NCI-H748 treated with DMSO at 0.1 percent for 48 hours (cell line): ENCODE measurements around the gene ILDR2.

Source experiments
- DNase-seq: peaks from one replicate; lab custom pipeline; 2025; lab: John Stamatoyannopoulos, UW

ILDR2 gene

DNA sequence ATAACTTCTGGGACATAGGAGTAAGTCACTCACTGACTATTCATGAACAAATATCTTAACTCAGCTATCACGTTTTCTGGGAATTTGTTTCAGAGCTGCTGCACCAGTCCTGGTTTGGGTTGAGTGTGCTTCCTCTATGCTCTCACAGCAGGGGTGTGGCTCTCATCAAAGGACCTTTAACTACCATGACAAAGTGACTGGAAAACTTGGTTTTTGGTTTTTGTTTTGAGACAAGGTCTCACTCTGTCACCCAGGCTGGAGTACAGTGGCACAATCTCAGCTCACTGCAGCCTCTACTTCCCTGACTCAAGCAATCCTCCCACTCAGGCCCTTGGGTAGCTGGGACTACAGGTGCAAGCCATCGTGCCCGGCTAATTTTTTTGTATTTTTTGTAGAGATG lies 4.1 kb downstream of the ILDR2 start:
- DNase-seq = no peak

DNA sequence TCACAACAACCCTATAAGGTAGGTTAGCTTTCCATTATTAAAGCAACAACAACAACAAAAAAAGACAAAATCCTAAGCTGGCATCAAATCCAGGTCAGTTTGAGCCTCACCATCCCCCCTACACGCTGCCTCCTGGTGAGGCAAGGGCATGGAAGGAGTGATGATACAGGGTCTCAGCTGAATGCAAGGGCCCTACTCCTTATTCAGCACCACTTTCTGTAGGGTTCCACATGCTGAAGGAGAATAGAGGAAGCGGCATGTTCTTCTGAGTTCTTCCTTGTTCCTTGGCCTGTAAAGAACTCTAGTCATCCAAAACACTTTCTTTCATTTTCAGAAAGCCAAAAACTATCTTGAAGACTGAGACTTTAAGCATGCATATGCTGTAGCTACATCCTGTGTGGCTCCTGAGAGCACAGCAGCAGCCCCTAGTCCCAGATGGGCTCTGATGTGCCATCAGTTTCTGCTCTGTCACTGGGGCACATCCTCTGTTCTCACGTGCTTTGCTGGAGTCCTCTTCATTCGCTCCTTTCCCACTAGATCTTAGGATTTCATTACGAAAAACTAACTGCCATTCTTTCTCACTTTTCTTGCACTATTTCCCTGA lies 6.2 kb downstream of the ILDR2 start:
- no peak for DNase-seq

DNA sequence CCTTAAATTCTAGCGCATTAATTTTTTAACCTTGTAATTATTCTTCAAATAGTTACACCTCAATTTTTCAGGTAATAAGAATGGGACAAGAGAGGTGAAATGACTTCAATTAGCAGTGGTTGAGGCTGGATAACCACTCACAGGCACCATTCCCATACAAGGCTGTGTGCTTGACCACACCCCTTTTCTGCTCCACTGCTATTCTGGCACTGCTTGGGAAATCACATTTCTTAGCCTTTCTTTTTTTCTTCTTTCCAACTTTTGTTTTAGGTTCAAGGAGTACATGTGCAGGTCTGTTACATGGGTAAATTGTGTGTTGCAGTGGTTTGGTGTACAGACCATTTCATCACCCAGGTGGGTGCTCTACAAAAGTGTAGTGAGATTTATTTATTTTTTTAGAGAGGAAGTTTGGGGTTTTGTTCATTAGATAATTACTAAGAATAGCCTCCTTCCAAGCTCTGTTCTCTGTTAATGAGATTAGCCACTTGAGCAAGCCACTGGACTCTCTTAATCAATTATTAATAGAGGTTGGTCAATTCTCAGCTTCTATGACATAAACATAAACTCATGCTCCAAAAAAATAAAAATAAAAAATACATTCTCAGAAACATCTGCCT lies 14.4 kb downstream of the ILDR2 start:
- DNase-seq = no peak

DNA sequence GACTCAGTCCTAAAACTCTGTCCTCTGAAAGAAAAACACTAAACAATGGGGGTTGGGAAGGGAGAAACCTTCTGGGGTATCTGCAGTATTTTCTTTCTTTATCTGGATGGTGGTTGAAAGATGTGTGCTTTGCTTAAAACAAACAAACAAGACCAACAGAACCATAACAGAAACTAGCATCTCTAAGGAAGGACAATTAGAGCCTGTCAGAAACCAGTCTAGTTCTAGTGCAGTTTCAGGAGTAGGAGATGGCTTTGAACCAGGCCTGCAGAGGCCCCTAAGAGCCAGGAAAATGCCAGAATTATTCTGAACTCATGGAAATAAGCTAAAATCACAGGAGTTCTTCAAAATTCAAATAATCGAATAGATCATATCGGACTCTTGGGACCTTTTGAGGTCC lies 18.5 kb downstream of the ILDR2 start:
- no peak for DNase-seq

DNA sequence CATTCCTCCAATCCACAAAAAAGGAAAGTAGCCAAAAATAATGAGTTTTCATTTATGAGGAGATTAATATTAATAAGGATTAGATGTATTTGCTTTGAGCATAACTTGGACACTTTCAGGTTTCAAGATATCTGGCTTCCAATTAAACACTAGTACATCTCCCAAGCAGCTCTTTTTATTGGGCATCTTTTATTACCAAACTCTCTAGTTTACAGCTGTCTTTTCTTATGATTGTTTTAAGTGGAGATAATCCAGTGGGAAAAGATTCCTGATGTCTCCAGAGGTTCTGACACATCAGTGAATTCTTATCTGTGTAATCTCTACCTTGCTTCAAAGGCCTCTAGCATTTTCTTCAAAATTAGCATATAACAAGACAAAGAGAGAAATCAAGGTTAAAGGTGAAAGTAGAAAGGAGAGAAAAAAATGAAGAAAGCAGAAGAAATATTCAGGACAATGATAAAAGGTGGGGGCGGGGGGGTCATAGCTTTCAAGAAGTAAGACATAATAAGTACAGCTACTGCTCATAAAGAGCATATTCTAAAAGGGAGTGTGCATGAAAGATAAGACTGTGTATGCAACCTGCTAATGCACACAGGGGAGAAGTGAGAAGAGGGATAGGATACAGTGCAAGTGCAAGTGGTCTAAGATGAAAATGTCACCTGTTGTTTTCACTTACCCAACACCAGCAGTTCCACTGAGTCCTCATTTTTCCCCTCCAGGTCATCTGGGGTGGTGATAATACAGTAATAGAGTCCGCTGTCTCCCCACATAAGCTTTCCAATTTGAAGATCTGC lies 19.1 kb downstream of the ILDR2 start:
- no peak for DNase-seq

DNA sequence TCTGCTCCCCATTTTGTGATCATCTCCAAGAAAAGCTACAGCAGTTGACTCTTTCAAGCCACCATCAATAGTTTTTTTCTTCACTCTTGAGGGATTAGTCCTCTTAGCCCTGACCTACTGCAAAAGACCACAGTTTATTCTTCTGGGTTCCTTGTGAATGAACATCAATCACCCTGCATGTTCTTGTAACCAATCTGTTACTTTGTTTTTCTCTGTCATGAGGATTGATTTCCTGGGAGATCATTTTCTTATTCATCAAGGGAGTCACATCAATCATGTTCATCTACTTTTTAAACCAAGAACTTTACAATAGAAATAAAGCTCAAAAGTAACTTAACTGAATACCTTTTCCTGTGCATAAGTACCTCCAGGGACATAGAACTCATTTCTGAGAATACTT lies 21.8 kb downstream of the ILDR2 start:
- DNase-seq = no peak

DNA sequence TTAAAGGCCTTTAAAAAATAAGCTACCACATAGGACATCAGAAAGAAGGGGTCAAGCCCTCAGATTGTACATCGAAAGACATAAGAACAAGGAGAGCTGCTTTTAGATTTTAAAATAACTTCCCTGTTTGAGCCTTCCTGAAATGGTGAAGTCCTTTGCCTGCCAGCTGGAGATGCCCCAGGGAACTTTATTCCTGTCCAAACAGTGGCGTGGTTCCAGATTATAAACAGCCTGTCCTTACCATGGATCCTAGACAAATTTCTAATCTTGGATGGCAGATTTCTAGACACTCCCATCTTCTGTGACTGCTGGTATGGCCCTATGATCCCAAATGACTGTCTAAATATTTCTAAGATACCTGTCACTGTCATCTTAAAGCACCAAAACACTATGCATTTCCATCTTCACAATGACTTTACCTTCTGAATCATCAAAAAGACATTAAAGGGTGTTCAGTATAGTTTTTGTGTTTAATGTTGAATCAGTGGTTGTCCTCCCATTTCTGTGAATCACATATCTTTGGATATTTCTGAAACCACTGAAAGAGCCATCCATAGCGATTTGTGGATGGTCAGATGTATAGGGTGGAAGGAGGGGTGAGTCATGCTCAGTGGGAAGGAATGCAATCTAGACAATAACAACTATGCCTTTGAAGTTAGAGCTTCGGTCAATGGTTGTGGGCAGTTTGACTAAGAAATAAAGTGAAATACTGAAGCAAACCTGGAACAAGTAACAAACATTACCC lies 23.2 kb downstream of the ILDR2 start:
- no peak for DNase-seq

DNA sequence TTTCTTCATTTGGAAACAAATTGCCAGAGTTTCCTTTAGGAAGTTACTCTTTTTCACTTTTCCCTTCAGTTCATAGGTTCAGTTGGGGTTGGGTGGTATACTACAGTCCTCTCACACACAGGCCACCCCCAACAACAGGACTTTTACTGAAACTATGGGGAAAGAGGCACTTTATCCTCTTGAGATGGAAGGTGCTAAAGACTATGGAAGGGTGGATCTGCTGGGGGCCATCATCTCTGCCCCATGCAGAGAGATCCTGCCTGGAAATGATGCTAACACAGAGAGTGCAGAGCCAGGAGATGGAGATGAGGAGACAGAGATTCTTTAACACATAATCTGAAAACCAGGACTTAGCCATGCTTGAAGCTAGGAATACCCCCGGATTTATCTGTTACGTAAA lies 24.3 kb downstream of the ILDR2 start:
- DNase-seq = no peak

DNA sequence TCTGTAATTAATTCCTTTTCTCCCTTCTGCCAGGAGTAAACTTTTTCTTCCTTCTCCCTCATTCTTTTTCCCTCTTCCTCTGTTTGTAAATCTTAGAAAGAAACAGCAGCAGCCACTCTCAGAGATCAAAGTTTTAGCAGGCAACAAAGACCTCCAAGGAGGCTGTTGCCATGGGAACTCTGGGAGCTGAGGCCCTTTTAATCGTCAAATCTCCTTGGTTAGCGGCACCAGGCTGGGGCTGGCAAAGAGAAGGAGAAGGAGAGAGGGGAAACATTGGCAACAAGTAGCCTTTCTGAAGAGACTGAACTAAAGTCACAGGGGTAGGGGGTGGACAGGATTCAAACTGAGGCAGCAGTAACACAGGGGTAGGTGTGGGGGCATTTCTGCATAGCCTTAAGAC lies 25.2 kb downstream of the ILDR2 start:
- DNase-seq = no peak

DNA sequence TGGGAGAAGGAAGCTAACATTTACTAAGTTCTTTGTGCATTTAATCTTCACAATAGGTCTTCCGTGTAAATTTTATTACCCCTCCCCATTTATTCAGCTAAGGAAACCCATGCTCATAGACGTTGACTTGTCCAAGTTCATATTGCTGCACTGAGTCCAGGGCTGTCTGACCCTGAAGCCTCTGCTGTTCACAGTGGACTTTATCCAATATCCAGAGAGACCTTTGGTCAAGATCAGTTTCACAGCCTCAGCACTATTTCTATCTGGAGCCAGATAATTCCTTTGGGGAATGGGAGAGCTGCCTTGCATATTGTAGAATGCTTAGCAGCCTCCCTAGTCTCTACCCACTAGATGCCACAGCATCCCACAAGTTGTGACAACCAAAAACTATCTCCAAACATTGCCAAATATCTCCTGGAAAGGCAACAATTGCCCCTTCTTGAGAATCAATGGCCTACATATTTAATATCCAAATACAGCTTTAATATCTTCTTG lies 26.4 kb downstream of the ILDR2 start:
- no peak for DNase-seq

DNA sequence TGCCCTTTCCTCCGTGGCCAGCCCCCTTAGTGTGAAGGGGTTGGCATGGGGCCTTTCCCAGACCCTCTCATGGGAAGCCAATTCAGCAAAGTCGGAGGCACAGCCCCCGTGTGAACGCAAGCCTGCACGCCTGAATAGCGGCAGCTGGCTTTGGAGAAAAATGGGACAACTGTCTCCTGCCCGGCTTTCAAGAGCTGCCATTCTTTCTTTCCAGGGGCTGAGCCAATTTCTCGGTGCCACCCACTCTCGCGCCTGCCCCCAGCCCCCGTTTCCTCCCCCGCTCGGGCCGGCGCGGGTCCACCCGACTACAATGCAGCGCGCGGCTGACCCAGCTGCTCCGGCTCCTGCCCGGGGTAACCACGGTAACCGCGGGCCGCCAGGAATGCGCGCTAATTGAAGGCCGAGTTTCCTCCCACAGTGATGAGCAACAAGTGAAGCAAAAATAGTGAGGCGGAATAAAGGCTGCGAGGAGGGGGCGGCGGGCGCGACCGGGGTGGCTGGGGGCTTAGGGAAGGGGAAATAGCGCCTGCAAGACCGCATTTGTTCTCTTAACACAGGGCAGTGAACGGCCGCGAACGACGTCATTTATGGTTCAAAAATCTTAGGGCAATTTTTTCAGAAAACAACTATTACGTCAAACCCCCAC lies 27.8 kb downstream of the ILDR2 start:
- peak; percentile 68 for DNase-seq

DNA sequence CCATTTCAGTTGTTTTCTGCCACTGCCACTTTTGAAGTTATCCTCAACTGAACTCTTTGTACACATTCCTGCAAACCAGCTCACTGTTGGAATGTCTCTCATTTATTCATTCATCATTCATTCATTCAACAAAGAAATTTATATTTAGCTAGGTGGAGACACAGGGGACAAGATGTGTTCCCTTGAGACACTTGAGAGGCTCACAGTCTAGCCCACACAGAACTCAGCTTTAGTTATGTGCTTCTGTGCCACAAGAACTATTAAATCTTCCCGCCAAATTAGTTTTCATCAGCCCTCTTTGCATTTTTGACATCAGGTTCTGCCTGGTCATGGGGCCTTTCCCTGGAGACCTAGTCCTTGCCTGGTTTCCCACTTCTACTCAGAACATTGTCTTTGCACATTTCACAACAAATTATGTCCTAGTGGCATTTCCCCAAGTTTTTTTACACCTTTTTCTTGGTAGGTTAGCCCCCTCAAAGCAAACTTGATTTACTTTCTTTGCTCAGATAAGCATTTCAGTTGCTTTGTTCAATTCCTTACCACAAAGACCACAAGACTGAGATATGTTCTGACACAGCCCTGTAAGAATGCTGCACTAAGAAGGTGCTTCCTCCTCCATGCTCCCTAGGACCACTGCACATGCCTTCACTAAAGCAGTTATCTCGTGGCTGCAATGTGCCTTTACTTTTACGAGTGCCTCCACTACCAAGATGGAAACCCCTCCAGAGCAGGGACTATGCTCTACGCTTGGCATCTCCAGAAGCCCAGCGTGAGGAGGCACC lies 31.0 kb downstream of the ILDR2 start:
- no peak for DNase-seq

DNA sequence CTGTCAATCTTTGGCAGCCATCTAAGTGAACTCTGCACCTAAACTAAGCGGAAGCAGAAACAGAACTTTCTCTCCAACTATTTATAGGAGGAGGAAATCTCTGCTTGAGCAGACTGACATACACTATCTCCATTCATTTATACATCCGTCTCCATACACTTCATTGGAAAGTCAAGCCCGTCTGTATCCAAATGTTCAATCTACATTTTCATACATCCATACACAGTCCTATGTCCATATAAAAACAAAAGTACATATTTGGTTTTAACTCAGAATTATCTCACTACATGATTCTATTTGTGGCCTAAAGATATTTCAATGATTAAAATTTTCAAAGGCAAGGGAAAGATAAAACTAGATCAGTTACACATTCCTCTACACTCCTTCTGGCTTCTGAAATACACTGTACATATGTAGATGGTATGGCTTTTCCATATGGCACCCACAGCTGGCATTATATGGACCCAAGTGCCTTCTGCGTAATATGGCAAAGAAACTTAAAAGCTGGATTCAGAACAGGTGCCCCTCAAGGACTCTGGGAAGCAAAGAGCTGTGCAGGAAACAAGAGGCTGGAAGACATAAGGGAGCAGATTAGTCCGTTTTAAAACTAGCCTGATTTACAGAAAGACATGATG lies 35.5 kb downstream of the ILDR2 start:
- no peak for DNase-seq

DNA sequence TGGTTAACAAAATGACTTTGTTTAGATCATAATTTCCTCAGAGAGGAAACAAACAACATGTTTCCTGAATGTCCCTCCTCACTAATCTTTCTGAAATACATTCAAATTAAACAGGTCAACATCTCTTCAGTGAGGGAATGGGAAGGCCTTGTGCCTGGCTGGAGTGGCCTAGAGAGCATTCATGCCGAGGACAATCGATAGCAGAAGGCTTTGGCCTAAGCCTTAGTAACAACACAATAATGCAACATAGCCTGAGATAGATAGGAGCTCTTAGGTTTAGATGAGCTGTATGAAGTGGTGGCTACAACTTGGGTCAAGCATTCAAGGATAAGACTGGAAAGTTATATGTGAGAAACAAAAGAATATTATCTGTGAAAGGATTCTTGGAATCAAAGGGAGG lies 37.4 kb downstream of the ILDR2 start:
- DNase-seq = no peak

DNA sequence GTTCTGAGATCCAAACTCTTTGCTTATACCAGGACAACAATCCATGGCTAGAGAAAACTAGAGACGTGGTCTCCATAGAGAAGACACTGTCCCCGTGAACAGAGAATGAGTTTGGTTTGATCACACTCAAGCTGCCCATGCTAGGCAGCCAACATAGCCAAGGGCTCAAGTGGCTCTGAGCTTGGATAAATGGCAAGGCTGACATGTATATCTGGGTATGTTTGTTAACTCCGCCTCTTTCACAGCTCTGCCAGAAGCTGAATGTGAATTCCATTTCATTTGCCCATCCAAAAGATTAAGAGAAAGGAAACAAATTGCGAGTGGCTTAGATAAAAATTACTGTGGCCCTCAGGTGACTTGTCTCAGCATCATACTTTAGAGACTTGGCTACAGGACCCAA lies 38.0 kb downstream of the ILDR2 start:
- no peak for DNase-seq

DNA sequence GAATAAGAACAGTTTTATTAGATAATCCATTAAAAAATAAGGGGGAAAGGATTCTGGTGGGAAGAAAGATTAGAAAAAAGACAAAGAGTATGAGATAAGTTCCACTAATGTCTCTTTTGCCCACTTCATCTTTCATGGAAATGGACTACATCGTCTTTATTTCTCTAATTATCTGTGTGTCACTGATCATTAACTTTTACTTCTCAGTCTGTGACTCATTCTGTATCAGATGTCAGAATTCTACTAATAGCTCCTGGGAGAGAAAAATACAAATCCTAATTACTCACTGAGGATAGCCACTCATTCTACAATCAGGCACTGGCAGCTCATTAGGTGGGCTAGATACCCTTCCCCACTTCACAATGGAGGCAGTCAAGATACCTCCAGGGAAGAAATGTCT lies 41.7 kb downstream of the ILDR2 start:
- no peak for DNase-seq

DNA sequence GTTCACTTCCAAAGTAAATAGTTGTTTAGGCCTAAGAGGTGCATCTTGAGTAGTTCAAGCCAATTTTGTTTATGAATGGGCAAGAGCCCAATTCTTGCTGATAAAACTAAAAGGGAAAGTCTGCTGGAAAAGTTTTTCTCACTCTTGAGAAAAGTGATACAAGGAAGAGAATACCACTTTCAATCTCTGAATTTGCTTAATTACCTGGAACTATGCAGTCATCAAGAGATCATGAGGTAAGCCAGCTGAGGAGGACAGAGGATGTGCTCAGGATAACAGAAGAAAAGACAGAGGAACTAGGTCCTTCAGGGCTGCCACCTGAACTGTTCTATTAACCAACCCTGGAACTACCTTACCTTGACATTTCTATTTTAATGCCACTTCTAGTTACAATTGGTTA lies 42.2 kb downstream of the ILDR2 start:
- DNase-seq = no peak

DNA sequence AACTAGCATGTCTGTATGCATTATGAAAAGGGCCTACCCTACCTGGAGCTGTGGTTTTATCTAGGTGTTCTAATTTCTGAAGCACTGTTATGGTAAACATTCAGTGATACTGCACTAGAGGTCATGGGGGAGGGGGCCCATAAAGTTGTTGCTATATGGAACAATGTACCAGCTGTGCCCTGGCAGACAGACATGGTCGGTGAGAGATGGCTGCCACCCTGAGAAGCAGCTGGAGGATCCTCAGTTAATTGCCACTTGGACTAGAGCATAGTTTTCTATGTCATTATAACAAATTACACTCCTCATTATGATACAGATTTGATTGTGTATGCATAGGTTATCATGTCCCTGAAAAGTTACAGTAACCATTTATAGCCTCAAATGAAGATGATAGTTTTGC lies 45.4 kb downstream of the ILDR2 start:
- DNase-seq = no peak

DNA sequence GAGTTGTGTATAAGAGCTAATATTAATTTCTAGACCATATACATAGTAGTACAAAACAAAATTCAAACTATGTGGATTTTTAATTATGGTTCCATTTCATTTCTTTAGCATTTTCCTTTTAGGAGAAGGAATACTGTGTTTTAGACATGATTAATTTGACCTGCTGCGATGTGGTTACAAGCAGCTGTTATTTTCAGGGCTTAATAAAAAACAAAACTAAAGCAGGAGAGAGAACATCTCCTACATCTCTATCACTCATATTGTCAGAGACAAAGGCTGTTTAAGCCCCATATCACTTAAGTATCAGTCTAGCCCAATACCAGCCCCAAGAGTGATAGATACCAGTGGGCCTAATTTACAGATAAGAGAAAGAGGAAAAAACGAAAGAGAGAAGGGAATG lies 47.6 kb downstream of the ILDR2 start:
- DNase-seq = no peak

DNA sequence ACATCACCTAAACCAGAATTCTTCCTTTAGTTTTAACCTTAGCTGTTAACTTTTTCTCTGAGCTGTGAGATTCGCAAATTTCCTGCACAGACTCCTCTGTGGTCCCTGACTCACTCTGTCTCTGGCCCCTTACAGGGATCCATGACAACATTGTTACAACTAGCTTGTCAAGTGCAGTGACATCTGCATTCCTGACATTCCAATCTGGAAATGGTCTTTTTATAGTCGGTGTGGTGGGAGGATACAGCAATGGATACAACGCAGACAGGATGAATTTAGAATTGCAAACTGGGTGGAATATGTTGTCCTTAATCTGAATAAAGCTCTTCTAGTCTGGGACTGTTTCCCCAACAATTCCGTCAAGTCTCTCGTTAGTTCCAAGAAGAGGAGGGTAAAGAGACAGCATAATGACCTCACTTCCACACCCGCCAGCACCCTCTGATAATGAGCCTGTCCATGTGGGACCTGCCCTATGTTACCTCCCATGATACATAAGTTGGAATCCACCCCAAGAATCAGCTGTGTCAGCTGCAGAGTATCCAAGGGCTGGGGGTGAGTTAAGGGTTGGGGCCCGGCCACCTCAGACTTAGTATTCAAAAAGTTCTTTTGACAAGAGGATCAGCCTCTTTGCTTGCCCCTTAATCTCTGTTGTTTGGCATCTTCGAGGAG lies 49.4 kb downstream of the ILDR2 start:
- no peak for DNase-seq
